HG03565 (cell line): ENCODE results near the gene RBPJ.

Source experiments
- ATAC-seq: cut with Tn5 transposase; IDR thresholded peaks from one replicate; pipeline ENCODE4 v1.9.1; 2021; ENCODE audit warnings: mild to moderate bottlenecking, moderate library complexity; ENCODE audit not compliant: unreplicated experiment

Gene RBPJ

DNA sequence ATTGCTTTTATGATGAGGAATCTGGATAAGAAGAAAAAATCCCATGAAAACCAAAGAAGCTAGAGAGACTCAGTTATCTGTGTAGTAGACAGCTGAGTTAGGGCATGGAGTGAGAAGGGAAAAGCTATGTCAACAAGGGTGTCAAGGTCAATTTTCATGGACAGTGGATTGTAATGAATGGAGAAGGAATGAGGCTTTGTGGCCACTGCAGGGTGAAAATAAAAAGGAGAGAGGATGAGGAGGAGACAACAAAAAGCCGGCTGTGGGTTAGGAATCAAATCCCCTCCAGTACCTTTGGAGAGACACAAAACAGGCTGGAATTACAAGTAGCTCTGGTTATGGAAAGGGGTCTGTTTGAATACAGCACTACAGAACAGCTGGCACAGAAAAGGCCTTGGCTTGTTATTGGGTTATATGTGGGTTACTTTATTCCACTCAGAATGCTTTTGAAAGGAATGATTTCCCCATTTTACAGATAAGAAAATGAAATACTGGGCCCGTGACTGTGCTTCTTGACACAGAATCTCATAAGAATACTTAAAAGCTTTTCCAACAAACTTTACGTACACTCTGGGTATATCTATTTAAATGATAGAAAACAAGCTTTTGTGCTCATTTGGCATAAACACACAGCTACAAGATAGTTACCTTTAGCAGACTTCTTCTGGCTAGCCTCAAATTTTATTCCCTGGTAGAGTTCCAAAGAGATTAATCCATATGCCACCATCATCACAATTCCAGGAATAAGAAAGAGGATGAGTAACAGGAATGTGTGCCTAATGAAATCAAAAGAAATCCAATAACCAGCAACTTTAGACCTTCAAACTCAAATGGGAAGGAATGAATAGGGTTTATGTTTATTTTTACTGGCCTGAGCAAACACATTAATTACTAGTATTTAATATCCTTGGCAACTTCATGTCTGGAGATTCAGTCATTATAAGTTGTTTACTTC, 162.0 kb downstream of the RBPJ start:
- no peak for ATAC-seq

GRCh38 chr4:26484032-26484515, 163.3 kb downstream of the RBPJ start:
- ATAC-seq = no peak

DNA sequence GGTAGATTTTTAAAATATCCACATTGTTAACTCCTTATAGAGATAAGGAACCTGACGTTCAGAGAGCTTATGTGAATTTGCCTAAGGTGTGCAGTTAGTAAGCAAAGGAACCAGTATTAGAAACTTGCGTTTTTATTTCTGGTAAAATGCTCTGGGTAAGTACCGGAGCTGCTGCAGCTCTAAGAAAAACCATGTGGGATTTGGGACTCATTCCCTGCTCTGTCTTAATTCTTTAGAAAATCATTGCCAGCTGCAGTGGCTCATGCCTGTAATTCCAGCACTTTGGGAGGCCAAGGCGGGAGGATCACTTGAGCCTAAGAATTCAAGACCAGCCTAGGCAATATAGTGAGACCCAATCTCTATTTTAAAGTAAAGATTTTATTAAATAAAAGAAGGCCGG, 163.7 kb downstream of the RBPJ start:
- ATAC-seq = no peak
